ENCODE measurements around the gene ENTPD2. TPM values are rescaled to one million over a fixed set of nuclear protein-coding genes. Genes with fewer than 3 reads are reported as not detected.

Gene ENTPD2
- total and polyA plus RNA-seq, 2 donors (not counting 3 experiments of a cell fraction or from before 2014, with no cell fraction given): not detected

GRCh38 chr9:137069508-137070091, 15.7 kb upstream of the ENTPD2 start:
- DNase-seq (ENCODE audit: low read depth, low spot score) (no peak), FAIRE-seq (no peak)
- BruUV-seq (replicated peaks): no TSS peak
- ChIA-PET POLR2A (interaction anchor here (0.9 kb wide), 1 partner anchor 17 kb away, joined by 4 read pairs; the partner anchor contains the start of gene MAN1B1), CTCF (interaction anchor here (1.0 to 8.0 kb wide), 8 partner anchors 14 to 122 kb away, joined by 3 to 152 read pairs (median 4); partner anchors contain the start of genes ABCA2 and NPDC1)
- H2AFZ ChIP-seq (ENCODE audit: low read depth, low read length): no peak overlapping the region
- peak overlapping the region; percentile 69 for H3K4me2 ChIP-seq (ENCODE audit: insufficient read depth, low read length)
- H4K20me1 ChIP-seq (replicated peaks; ENCODE audit: control insufficient read depth, extremely low read depth, insufficient read depth, low read length): no peaks in the 10 kb centered on the region
- no peaks in the 10 kb centered on the region for H3K27me3 ChIP-seq (ENCODE audit: control insufficient read depth in 2 of 2, insufficient read depth in 2 of 2, low read length in 2 of 2)
- no peak overlapping the region for H3K9ac ChIP-seq (replicated peaks; ENCODE audit: extremely low read depth, insufficient read depth, low read length)
- dilution Hi-C loops (cut with MboI; ENCODE audit: extremely low pct_ligation_motif_present, low sequenced_read_pairs): no loop called here
- no peak overlapping the region for H3K27ac ChIP-seq (ENCODE audit: insufficient read depth, low read depth, low read length)
- H3K9me1 ChIP-seq (replicated peaks; ENCODE audit: control insufficient read depth, extremely low read depth, insufficient read depth, low read length): no peaks in the 10 kb centered on the region
- TF ChIP-seq MYC (IDR thresholded peaks at IDR 0.05; ENCODE audit: low read depth, low read length): no peak
- TF ChIP-seq CTCF (IDR thresholded peaks at IDR 0.05; ENCODE audit: extremely low read depth in 1 of 2, insufficient read depth in 1 of 2, low read depth in 1 of 2, low read length in 2 of 2): no peak
- TF ChIP-seq, protein P1, sequence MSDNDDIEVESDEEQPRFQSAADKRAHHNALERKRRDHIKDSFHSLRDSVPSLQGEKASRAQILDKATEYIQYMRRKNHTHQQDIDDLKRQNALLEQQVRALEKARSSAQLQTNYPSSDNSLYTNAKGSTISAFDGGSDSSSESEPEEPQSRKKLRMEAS (IDR thresholded peaks at IDR 0.05; ENCODE audit: insufficient read depth, insufficient read length): no peak
- TF ChIP-seq EZH2 (IDR thresholded peaks at IDR 0.05; ENCODE audit: borderline replicate concordance, low read depth, low read length, severe bottlenecking): no peak
- TF ChIP-seq GATA2 (IDR thresholded peaks at IDR 0.05; ENCODE audit: insufficient read depth, insufficient read length, low read depth, low read length): no peak
- TF ChIP-seq POLR2A (IDR thresholded peaks at IDR 0.05; ENCODE audit: low read depth, low read length): no peak
- no peak for TF ChIP-seq POLR2AphosphoS5 (IDR thresholded peaks at IDR 0.05; ENCODE audit: insufficient read depth, low read depth, low read length)
- no peak for TF ChIP-seq JUN (IDR thresholded peaks at IDR 0.05; ENCODE audit: borderline replicate concordance, insufficient read depth, insufficient read length, low read depth)
- no peak for TF ChIP-seq FOS (IDR thresholded peaks at IDR 0.05; ENCODE audit: borderline replicate concordance, insufficient read depth, low read length)
- H3K36me3 ChIP-seq (ENCODE audit: control insufficient read depth in 2 of 2, extremely low read depth in 1 of 2, insufficient read depth in 2 of 2, low read length in 2 of 2): no peaks in the 10 kb centered on the region
- H3K9me3 ChIP-seq (replicated peaks; ENCODE audit: control insufficient read depth, insufficient read depth, low read length): no peaks in the 10 kb centered on the region
- H3K79me2 ChIP-seq (ENCODE audit: control insufficient read depth, insufficient read depth, low read length): peaks cover 9% of the 10 kb centered on the region
- peak overlapping the region; percentile 37 to 49 (median 39) for H3K4me3 ChIP-seq (replicated peaks in 1 of 3; ENCODE audit: insufficient read depth in 1 of 3, low read depth in 1 of 3, low read length in 3 of 3)
- intact Hi-C loops (cut with micrococcal nuclease): no loop called here
- H3K4me1 ChIP-seq (ENCODE audit: control insufficient read depth, extremely low read depth, insufficient read depth, low read length): peaks cover 11% of the 10 kb centered on the region
